Body of pancreas (tissue), 4 donors: ENCODE data around the gene ZDHHC3.

Experiments
- POLR2A ChIP-seq, 3 donors: fragments of 450-650 bp; IDR thresholded peaks; one replicate each; pipeline ENCODE4 v1.6.1; 2016; ENCODE audit warnings: antibody characterized with exemption in 3 of 3, mild to moderate bottlenecking in 2 of 3
- TF ChIP-seq, protein P1 (sequence below), 7 experiments: fragments of 450-650 bp in 4 of 7; fragments of 200-600 bp in 3 of 7; sonication (generic) in 3 of 7; IDR thresholded peaks; one replicate each; pipeline ENCODE4 v1.5.1; 2016 to 2019; ENCODE audit warnings: antibody characterized with exemption in 7 of 7

DNA sequence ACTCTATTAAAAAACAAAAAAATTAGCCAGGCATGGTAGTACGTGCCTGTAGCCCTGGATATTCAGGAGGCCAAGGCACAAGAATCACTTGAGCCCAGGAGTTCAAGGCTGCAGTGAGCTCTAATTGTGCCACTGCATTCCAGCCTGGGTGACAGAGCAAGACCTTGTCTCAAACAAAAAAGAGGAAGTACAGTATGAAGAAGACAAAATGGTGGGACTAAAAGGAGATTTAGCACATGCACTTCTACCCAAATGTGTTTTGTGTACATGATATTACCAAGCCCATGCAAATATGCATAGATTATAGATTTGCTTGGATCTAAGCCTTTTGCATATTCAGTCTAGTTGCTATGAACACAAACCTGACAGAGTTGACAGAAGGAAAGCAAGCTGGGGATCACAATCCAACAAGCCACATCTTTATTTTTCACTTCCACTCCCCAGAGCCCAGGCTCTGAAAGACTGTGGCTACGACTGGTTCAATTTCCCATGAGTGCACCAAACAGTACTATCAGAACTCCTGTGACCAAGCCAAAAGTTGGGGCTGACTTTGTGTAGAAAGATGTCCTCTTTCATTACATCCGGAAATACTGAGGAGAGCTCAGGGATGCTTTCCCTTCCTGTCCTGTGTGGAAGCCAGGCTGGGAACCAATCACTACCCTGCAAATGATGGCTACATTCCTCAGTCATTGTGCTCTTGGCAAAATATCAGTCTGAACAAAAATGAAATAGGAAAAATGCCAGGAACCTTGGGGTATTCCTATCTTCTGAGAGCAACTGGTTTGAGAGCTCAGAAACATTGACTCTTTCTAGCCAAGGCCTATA, 52.1 kb downstream of the ZDHHC3 start:
- TF ChIP-seq POLR2A (IDR thresholded peaks at IDR 0.05), result no peak
- TF ChIP-seq, protein P1, sequence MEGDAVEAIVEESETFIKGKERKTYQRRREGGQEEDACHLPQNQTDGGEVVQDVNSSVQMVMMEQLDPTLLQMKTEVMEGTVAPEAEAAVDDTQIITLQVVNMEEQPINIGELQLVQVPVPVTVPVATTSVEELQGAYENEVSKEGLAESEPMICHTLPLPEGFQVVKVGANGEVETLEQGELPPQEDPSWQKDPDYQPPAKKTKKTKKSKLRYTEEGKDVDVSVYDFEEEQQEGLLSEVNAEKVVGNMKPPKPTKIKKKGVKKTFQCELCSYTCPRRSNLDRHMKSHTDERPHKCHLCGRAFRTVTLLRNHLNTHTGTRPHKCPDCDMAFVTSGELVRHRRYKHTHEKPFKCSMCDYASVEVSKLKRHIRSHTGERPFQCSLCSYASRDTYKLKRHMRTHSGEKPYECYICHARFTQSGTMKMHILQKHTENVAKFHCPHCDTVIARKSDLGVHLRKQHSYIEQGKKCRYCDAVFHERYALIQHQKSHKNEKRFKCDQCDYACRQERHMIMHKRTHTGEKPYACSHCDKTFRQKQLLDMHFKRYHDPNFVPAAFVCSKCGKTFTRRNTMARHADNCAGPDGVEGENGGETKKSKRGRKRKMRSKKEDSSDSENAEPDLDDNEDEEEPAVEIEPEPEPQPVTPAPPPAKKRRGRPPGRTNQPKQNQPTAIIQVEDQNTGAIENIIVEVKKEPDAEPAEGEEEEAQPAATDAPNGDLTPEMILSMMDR (IDR thresholded peaks at IDR 0.05), result no peak
